ENCODE data around the gene FYTTD1.

DNA sequence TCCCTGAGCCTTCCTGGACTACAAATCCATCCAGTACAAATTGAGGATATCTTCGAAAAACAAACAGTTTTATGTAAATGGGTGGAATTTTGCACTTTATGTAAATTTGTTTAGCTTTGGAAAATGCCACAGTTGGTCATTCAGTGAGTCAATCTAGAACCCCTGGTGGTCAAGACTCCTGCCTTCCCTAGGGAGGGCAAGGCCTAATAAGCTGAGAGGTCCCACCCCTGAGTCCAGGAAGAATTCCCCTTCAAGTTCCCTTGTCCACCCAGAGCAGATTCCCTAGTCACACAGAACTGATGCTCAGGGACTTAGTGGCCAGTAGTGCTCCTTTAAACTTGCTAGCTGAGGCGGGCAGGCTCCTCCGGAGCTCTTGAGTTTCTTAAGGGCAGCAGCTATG lies 6.9 kb upstream of the FYTTD1 start:
- TF ChIP-seq CTCF (conservative IDR thresholded peaks at IDR 0.05; ENCODE audit: low read length): no peak
- no peak for TF ChIP-seq EZH2phosphoT487 (IDR thresholded peaks at IDR 0.05; ENCODE audit: borderline replicate concordance)

Data from Loucy (cell line).